GM12873 (cell line): ENCODE data around the gene NDUFAF8.

Experiments
- CTCF ChIP-seq: IDR thresholded peaks from 2 replicates; pipeline ENCODE4 v1.5.1; 2012; ENCODE audit warnings: low read depth, mild to moderate bottlenecking, moderate library complexity, low read length, control low read depth; ENCODE audit not compliant: insufficient read depth; ENCODE audit errors: missing control alignments

Gene NDUFAF8

GRCh38 chr17:81276781-81277180 lies 37.7 kb downstream of the NDUFAF8 start:
- no peak for TF ChIP-seq CTCF

- TF ChIP-seq CTCF = no peak
These were observed 38.3 kb downstream of the NDUFAF8 start for GRCh38 chr17:81277421-81277820.

GRCh38 chr17:81277946-81278693 lies 39.0 kb downstream of the NDUFAF8 start:
- TF ChIP-seq CTCF = no peak

GRCh38 chr17:81278831-81279230 lies 39.7 kb downstream of the NDUFAF8 start:
- no peak for TF ChIP-seq CTCF

GRCh38 chr17:81279278-81280275 lies 40.5 kb downstream of the NDUFAF8 start:
- no peak for TF ChIP-seq CTCF

GRCh38 chr17:81280571-81280970 lies 41.5 kb downstream of the NDUFAF8 start:
- TF ChIP-seq CTCF = no peak

GRCh38 chr17:81282141-81282540 lies 43.0 kb downstream of the NDUFAF8 start:
- no peak for TF ChIP-seq CTCF
